ENCODE measurements around the gene CREG2.

Gene CREG2

DNA sequence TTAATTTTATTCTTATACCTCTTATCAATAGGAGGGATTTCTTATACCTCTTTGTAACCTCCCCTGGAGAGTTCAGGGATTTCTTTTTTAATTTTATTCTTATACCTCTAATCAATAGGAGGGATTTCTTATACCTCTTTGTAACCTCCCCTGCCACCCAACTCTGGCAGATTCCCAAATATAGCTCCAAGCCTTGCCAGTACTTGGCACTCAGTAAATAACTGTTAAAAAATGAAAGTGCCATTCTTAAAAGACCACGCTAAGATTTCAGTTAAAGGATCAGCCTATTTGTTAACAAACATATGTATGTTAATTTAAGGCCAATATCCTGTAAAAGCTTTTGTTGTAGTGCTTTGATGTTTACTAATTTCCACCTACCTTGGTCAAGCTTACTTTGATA, 83.6 kb downstream of the CREG2 start:
- TF ChIP-seq, protein P1, sequence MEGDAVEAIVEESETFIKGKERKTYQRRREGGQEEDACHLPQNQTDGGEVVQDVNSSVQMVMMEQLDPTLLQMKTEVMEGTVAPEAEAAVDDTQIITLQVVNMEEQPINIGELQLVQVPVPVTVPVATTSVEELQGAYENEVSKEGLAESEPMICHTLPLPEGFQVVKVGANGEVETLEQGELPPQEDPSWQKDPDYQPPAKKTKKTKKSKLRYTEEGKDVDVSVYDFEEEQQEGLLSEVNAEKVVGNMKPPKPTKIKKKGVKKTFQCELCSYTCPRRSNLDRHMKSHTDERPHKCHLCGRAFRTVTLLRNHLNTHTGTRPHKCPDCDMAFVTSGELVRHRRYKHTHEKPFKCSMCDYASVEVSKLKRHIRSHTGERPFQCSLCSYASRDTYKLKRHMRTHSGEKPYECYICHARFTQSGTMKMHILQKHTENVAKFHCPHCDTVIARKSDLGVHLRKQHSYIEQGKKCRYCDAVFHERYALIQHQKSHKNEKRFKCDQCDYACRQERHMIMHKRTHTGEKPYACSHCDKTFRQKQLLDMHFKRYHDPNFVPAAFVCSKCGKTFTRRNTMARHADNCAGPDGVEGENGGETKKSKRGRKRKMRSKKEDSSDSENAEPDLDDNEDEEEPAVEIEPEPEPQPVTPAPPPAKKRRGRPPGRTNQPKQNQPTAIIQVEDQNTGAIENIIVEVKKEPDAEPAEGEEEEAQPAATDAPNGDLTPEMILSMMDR (conservative IDR thresholded peaks at IDR 0.05; ENCODE audit: low read length) = no peak
- H3K4me3 ChIP-seq (ENCODE audit: low read length) = no peak overlapping the region
- no peak for DNase-seq (ENCODE audit: low read depth)

DNA sequence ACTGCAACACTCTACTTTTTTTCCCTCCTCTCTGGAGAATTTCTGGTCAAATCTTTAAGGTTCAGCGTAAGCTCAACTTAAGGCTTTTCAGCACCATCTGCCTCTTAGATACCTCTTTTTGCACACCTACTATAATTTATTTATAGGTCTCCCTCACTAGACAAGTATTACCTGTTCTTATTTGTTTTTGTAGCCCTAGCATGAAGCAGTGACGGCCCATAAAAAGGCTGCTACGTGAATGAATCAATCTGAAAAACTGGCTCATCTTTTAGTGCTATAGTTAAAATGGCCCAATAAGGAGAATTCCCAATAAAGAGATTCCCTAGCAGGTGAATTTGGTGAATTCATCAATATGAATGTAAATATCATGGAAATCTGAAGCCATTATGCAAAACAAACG, 85.3 kb downstream of the CREG2 start:
- DNase-seq (ENCODE audit: low read depth) = no peak
- H3K4me3 ChIP-seq (ENCODE audit: low read length) = no peak overlapping the region
- TF ChIP-seq, protein P1 (conservative IDR thresholded peaks at IDR 0.05; ENCODE audit: low read length) = no peak

DNA sequence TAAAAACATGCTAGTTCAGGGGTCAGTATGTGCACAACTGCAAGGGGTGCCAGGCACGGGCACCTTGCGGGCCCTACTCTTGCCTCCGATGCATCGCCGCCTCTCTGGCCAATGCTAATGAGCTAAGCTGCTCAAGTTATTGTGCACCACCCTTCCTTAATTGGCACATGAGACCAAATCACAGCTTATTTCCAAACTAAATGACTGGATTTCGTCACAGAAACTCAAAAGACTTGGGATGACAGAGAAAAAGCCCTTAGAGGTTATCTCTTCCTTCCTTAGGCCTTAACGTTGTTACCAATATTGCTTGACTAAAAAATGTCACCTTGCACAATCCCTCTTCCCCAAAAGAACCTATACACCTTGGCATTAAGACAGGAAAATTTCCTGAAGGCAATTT, 86.5 kb downstream of the CREG2 start:
- no peak overlapping the region for H3K4me3 ChIP-seq (ENCODE audit: low read length)
- TF ChIP-seq, protein P1 (conservative IDR thresholded peaks at IDR 0.05; ENCODE audit: low read length) = no peak
- DNase-seq (ENCODE audit: low read depth) = no peak

DNA sequence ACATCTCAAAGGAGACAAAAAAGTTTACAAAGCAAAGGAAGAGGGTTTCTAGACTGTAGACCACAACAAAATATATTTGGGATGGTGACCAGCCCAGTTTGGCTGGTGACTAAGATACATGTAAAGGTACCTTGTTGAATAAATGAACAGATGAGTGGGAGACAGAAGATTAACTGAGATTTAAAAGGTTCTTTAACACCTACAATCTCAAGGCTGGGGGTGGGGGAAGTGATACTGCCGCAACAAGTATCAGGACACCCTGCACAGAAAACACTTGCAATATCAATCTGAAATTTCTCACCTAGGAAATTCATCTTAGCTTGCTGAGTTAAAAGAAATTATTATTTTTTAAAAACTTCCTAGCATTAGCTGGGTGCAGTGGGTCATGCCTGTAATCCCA, 87.1 kb downstream of the CREG2 start:
- no peak for DNase-seq (ENCODE audit: low read depth)
- no peak overlapping the region for H3K4me3 ChIP-seq (ENCODE audit: low read length)
- TF ChIP-seq, protein P1 (conservative IDR thresholded peaks at IDR 0.05; ENCODE audit: low read length) = no peak

DNA sequence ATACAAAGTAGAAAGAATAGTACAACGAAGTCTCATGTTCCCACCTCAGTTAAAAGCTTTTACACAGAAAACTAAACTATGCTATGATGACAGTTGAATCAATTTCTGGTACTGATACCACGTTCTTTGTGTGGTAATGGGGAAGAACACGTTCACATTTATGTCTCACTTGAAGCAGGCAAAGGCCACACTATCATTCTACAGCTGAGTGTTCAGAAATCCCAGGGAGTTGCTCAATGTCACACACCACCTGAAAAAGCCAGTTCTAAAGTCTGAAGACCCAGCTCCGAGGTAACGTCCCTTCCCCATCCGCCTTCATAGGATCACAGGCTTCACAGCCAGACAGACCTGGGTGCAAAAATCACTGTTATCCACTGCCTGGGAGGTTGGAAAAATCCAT, 87.7 kb downstream of the CREG2 start:
- TF ChIP-seq, protein P1 (conservative IDR thresholded peaks at IDR 0.05; ENCODE audit: low read length) = no peak
- no peak overlapping the region for H3K4me3 ChIP-seq (ENCODE audit: low read length)
- DNase-seq (ENCODE audit: low read depth) = no peak

DNA sequence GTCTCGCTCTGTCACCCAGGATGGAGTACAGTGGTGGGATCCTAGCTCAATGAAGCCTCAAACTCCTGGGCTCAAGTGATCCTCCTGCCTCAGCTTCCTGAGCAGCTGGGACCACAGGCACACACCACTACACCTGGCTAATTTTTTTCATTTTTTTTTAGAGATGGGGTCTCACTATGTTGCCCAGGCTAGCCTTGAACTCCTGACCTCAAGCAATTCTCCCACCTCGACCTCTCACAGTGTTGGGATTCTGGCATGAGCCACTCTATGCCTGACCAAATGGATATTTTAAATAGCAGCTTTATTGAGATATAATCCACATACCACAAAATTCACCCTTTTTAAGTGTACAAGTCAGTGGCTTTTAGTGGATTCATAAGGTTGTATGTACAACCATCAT, 89.9 kb downstream of the CREG2 start:
- H3K4me3 ChIP-seq (ENCODE audit: low read length) = no peak overlapping the region
- TF ChIP-seq, protein P1 (conservative IDR thresholded peaks at IDR 0.05; ENCODE audit: low read length) = no peak
- no peak for DNase-seq (ENCODE audit: low read depth)

DNA sequence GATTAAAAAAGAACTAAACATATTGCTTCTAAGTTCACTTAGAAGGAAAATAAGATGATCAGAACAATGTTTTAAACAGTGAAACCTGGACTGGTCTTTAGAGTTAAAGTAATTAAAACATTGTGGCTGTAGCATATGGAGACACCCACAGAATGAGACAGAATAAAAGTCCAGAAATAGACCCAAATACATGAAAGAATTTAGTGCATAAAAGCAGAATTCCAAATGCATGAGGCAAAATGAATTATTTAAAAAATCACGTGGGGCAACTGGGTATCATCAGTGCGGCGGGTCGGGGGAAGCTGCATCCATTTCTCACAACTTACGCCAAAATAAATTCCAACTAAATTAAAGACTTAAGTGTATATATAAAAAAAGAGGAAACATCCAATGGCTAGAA, 90.9 kb downstream of the CREG2 start:
- TF ChIP-seq, protein P1 (conservative IDR thresholded peaks at IDR 0.05; ENCODE audit: low read length) = no peak

More for the DNA sequence above, 90.9 kb downstream of the CREG2 start:
- H3K4me3 ChIP-seq (ENCODE audit: low read length) = no peak overlapping the region
- peak; percentile 65 for DNase-seq (ENCODE audit: low read depth)
